GM18868 (cell line): ENCODE measurements around the gene MARCHF3.
A peak's percentile ranks its signal among the peaks of the same experiment; 100 is the strongest.

Experiments used
- ATAC-seq: cut with Tn5 transposase; IDR thresholded peaks from one replicate; pipeline ENCODE4 v1.9.1; 2021; ENCODE audit warnings: mild to moderate bottlenecking, moderate library complexity; ENCODE audit not compliant: unreplicated experiment

Gene MARCHF3

DNA sequence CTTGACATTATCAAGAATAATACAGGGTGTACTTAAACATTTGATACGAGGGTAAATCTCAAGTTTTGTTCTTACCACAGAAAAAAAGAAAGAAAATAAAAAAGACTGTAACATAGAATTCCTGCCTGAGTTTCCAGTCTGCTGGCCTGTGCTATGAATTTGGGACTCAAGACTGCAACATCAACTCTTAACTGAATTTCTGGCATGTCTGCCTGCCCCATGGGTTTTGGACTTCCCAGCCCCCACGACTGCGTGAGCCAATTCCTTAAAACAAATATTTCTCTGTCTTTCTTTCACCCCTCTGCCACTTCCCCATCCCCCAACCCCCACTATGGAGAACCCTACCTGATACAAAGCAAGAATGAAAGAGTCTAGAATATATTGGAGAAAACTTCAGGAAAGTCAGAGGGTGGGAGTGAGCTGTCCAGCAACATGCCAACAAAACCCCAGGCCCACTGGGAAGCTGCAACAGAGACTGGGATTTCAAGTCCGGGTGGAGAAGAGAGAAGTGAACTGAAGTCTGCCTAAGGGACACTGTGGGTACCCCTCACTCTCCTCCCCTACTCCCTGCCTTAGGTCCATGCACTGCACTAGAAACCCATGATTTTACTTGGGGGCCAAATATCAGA lies 43.0 kb downstream of the MARCHF3 start:
- ATAC-seq: no peak

DNA sequence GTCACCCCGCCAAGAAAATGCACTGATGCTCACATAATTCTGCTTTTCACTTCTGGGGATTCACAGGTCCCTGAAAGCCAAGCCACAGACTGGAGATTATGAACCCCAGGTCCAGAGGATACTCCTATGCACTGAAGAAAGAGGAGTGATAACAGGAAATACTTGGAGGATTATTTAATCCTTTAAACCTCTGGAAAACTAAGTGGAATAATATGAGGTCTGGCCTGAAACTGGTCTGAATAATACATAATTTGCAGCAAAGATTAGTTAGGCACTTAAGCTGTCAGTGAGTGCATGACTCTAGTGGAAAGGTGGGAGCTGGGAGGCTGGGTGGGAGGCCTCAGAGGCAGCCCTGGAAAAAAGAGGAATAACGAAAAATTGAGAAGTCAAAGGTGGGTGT lies 45.7 kb downstream of the MARCHF3 start:
- no peak for ATAC-seq

- no peak for ATAC-seq
These were observed 46.5 kb downstream of the MARCHF3 start for GRCh38 chr5:126983874-126984266.

GRCh38 chr5:126982926-126983873 lies 47.2 kb downstream of the MARCHF3 start:
- ATAC-seq: no peak

DNA sequence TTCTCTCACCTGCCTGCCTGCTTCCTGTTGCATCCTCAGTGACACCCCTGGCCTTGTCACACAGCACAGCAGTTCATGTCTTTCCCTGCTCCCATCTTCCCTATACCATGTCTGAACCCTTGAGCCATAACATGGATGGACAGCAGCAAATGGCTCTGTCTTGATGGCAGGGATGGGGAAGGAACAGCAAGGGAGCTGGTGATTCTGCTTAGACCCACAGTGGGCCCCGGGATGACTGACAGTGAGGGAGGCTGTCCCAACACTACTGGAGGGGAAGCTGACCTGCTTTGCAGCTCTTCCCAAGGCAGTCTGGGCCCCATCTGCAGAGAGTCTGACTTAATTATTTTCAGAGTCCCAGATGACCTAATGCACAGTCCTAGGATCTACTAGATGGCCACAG lies 48.2 kb downstream of the MARCHF3 start:
- ATAC-seq: no peak

DNA sequence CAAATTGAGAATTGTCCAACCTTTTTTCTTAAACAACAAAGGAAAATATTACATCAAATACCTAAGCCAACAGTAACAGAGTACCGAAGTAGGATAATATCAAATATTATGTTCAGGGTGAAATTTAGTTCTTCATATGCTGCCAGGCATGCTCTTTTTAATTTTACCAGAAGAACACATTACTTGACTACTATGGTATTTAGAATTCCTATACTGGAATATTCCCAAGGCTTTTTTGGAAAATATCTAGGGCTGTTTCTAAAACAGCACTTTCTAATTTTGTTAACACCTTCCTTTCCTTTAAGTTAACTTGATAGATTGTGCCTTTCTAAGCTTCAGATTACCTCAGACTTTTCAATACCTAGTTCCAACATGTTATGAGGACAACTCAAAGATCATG lies 48.7 kb downstream of the MARCHF3 start:
- ATAC-seq: no peak

DNA sequence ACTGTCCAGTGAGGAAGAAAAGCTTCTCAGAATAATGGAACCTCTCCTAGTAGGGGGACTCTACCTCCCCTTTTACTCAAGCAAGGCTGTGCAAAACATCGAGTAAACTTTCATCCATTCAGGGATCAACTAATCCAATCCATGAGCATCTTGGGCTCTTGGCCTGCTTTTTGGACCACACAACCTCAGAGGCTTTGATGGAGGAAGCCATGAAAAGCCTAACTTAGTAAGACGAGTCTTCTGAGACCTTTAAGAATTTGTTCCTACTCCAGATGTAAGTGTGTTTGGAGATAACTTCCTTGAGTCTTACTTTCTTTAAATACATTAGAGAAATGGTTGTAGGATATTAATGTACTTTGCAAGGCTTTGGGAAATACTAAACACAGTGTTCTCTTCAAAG lies 49.1 kb downstream of the MARCHF3 start:
- no peak for ATAC-seq

- ATAC-seq: no peak
These were observed 52.1 kb downstream of the MARCHF3 start for GRCh38 chr5:126978258-126978657.

DNA sequence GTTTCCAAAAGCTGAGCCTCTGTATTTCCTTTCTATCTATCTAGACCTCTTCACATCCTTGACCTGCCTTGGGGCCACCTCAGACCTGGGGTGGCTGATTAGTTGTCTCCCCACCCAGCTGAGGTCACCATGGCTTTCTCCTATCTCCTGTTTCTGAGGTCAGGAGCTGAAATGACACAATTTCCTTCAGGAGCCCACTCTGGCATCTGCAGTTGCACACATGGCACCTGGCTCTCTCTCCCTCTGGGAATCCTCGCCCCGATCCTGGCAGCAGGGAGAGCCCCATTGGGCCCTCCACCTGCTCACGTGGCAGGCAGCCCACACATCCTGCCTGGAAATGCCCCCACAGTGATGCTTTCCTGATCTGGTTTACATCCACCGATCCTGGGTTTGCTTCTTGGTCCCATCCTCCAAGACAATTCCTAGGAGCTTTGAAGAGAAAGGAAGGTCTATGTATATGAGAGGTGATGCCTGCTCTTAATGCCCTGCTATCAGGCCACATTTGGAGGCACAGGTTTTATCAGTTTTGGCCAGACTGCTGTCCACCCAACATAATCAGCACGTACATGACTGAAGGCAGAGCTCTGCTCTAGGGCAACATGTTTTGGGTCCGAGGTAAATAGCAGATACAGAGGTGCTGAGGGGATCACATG lies 53.7 kb downstream of the MARCHF3 start:
- ATAC-seq: no peak

DNA sequence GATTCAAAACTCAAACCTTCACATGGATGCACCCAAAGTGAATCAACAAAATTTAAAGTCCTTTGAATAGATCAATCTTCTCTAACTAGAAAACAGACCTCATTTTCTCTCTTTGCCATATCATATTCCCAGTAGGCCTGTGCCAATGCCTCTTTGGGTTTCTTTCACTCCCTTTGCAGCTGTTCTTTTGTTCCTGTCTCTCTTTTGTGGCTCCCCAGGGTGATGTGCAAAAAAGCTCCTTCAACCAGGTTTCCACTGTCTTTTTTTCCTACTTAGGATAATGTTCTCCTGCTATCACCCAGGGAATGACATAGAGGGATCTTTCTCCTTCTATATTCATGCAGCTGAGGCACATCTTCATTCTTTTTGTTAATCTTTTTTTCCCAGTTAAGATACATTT lies 54.6 kb downstream of the MARCHF3 start:
- ATAC-seq: no peak

DNA sequence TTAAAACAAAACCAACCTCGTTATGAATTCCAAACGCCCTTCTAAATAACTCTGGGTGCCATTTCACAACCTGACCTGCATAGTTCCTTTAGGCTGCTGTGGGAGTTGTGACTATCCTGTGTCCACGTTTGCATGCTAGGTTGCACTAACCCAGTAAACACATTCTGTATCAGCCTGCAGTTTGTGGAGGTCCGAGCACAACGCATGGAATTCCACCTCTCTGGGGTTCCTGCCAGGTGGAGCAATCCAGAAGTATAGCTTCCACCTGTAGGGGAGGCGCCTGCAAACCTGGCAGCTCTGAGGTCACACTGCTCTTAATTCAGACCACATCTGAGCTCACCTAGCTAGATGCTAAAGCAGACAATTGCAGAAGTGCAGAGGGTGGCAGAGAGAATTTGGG lies 57.2 kb downstream of the MARCHF3 start:
- ATAC-seq: no peak

DNA sequence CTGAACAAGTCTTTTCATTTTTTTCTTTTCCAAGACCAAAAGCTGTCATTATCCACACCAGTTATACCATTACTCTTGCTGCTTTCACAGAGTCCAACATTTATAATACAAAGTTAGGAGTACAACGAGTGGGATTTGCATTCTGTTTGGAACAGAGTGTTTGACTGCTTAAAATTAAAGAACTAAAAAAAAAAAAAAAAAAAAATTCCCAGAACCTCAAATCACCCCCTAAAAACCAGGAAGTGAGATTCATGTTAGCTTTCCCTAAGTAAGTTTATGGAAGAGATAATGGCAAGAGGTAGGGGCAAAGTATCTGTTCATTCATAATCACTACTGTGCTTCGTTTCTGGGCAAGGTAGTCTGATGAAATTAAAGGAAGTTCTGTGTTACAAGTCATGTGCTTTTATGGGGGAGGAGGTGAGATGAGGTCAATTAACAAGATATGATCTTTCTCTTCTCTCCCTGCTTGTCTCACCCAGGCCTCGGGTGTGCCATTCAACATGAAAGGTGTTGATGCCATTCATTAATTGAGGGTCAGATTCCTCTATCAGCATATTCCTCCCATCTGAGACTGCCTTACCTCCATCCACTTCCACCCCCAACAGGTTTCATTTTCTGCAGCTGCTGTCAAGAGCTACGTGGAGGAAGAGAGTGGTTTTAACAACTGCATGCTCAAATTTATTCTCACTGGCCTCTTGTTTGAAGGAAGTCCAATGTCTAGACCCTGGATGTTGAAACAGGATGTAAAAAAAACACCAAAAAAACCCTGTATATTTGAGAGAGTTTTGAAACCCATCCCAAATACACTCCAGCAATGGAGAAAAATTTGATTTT lies 58.1 kb downstream of the MARCHF3 start:
- ATAC-seq: peak; percentile 74

DNA sequence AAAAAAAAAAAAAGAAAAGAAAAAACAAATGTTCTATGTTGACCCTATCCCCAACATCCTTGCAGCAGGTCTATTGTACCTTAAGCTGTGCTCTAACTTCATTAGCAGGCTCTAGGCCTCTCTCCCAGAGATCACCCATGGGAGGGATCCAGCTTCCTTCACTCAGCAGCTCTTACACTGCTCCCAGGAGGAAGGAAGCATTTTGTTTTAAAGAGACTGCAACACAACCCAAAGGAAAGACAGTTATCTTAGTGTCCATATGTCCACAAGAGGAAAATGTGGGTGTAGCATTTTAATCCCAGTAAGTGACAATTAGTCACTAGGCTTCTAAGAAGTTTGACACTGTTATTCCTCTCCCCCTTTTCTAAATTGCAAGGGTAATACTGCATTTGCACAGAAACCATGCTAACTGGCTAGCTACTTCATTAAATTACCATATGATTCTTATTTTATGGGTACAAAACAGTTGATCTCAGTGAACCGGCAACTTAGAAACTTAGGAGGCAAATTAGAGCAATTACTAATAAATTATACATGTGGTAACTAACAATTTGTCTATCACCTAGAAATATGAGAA lies 58.8 kb downstream of the MARCHF3 start:
- no peak for ATAC-seq

GRCh38 chr5:126970517-126971017 lies 59.8 kb downstream of the MARCHF3 start:
- ATAC-seq: no peak

DNA sequence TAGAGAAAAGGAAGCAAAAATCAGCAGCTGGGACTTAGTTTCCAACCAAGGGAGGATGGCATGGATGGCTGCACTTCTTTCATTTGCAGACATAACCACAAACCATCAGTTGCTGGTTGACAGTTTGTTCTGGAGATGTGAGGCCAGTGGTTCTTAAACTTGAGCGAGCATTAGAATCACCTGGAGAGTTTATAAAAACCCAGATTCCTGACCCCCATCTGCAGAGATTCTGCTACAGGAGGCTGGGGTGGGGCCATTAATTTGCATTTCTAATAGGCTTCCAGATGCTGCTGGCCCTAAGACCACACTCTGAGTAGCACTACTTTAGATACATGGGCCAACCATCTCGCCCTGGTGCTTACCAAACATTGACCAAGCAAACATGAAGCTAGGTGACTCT lies 60.8 kb downstream of the MARCHF3 start:
- ATAC-seq: no peak

DNA sequence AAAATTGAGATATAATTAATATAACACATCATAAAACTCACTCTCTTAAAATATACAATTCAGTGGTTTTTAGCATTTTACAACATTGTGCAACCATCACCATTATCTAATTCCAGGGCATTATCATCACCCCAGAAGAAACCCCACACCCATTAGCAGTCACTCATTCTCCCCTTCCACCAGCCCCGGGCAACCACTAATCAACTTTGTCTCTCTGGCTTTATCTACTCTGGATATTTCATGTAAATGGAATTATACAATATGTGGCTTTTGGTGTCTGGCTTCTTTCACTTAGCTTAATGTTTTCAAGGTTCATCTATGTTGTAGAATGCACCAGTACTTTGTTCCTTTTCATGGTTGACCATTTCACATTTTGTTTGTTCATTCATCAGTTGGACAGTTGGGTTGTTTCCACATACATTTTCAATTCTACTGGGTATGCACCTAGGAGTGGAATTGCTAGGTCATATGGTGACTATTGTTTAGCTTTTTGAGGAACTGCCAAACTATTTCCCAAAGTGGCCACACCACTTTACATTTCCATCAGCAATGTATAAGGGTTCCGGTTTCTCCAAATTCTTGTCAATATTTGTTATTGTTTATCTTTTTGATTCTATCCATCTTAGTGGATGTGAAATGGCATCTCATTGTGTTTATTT lies 62.4 kb downstream of the MARCHF3 start:
- no peak for ATAC-seq

DNA sequence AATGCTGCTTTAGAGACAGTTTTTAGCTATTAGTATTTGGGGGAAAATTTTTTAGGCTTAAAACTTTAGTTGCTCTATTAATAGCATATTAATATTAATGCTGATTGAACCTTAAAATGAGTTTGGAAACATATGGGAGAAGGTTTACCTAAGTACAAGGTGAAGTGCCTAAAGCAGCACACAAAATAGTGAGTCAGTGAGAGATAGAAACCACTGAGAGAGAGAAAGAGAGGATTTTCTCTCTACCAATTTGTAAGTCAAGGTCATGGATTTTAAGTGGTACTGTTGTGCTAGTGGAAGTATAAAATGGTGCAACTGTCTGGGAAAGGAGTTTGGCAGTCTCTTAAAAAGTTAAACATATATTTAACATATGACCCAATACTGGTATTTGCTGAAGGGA lies 64.9 kb downstream of the MARCHF3 start:
- ATAC-seq: peak; percentile 14

- peak; percentile 61 for ATAC-seq
These were observed 65.3 kb downstream of the MARCHF3 start for GRCh38 chr5:126965061-126965475.

GRCh38 chr5:126963822-126964375 lies 66.5 kb downstream of the MARCHF3 start:
- ATAC-seq: no peak

- ATAC-seq: peak; percentile 69
These were observed 68.7 kb downstream of the MARCHF3 start for GRCh38 chr5:126961702-126962101.
